HG03442 (cell line): ENCODE measurements around the gene STK33.

Experiments used
- ATAC-seq: cut with Tn5 transposase; IDR thresholded peaks from one replicate; pipeline ENCODE4 v1.9.1; 2021; ENCODE audit warnings: mild to moderate bottlenecking, moderate library complexity; ENCODE audit not compliant: unreplicated experiment

The STK33 gene

DNA sequence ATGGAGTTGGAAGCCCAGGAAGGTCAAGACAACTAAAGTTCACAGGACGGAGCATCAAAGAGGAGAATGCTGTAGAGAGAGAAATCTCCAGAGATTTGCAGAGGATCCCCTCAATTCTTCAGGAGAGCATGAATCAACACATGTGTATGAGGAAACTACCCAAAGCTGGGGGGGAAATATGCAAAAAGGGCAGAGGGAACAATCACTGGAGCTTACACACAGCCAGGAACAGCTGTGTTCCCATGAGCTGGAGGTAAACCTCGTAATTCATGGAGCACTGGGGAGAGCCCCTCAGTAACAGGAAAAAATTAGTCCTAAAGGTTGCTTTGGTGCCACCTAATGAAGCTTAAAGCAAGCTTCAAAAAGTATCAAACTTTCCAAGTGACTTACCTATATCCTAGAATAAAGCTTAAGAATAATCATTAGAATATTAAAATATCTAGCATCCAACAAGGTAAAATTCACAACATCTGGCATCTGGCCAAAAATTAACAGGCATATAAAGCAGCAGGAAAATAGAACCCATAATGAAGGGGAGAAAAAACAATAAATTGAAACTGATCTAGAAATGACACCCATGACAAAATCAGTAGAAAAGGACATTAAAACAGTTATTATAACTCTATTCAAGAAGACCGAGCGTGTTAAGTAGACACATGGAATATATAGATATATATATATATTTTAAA is 134.2 kb downstream of the STK33 start:
- no peak for ATAC-seq

DNA sequence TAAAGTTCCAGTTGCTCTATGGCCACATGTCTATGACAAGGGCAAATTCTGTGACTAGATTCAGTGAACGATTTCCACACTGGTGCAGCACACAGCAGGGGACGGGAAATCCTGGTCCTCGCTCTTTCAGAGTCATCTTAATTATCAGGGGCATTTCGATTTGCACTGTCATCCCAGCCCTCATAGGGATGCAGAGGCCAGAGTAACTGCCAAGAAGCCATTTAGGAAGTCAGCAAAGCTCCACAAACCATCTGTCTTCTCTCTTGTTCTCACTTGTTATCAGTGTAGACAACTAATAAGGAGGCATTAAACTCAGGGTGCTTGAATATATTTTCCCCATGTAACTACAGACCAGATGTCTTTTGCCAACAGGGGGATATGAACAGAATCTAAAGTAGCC is 151.7 kb downstream of the STK33 start:
- no peak for ATAC-seq

GRCh38 chr11:8440649-8441048 is 153.4 kb downstream of the STK33 start:
- no peak for ATAC-seq

DNA sequence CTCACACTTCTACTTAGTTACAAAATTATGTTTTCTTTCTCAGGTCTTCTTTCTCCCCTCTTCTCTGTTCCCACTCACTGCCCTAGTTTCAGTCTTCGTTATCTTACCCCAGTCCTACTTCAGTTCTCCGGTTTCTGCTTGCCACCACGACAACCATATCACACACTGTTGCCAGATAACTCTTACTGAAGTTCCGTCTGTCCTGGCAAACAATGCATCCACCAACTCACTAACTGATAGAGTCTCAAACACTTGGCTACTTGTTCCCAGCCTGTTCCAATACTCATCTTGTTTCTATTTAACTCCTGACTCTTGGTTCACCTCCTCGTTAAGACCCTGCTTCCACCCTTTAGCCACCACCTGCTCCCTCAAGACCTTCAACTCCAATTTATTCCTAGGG is 164.5 kb downstream of the STK33 start:
- no peak for ATAC-seq

DNA sequence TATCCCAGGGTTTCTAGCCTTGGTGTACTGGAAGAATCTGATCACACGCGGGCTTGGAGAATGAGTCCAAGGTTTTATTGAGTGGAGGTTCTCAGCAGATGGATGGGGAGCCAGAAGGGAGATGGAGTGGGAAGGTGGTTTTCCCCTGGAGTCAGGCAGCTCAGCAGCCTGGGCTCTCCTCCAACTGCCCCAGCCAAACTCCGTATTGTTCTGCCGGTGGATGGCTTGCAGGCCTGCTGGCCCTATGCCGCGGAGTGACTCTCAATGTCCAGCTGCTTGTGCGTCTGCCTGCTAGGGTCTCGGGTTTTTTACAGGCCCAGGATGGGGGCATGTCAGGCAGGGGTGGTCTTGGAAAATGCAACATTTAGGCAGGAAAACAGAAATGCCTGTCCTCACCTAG is 168.0 kb downstream of the STK33 start:
- no peak for ATAC-seq

DNA sequence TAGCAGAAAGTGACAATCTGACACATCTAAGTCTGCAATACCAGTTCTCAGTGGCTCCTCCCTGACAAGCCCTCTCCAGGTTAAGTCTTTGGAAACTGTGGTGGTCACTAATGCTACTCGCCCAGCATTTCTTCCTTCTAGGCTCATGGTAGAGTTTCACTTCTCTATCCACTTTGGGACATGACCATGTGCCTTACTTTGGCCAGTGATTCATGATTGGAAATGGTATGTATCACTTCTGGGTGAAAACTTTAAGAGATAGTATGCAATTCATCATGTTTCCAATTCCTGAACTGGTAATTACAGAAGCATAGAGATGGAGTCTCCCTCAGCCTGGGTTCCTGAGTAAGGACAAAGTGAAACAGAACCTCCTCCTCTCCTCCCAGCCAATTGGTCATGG is 178.8 kb downstream of the STK33 start:
- no peak for ATAC-seq

DNA sequence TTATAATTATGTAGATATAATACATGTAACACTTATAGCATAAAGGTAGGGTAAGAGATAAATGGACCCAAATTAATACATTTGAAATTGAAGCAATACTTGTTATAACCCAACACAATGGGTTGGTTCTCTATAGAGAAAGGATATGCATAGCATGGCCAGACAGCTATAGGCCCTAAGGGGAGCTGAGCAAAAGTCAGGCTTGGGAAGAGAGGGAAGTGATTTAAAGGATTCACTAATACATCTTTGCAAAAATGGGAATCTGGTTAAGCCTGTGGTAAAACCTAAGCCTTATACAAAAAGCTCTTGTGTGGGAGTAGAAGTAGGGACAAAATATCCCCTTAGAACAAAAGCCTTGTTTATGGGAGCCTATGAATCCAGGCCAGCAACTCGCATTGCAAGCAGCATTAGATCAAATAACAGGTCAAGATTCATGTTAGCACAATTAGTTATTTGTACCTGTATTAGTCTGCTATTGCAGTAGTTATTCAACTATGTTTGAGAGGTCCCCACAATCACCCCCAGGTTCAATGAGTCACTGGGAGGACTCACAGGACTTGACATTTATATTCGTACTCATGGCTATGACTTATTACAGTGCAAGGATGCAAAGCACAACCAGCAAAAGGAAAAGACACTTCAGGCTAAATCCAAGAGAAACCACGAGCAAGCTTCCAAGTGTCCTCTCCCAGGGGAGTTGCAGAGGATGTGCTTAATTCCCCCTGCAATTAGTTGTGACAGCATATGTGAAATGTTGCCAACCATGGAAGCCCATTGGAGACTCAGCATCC is 185.7 kb downstream of the STK33 start:
- no peak for ATAC-seq

DNA sequence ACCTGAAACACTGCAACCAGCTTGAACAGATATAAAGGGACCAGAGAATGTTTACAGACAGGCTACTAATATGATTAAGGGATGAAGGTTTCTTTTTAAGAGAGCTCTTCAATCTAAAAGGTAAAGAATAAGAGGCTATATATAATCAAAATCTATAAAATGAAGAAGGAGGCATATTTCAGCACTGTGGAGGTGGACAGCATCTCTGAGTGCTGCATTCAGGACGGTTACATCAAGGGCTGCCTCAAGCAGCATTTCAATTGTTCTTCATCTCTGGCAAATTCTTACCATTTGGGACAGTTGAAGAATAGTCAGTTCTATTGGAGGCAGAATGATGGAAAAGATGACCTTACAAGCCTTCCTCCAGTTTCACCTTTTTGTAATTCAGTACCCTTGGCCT is 190.7 kb downstream of the STK33 start:
- ATAC-seq, result no peak

DNA sequence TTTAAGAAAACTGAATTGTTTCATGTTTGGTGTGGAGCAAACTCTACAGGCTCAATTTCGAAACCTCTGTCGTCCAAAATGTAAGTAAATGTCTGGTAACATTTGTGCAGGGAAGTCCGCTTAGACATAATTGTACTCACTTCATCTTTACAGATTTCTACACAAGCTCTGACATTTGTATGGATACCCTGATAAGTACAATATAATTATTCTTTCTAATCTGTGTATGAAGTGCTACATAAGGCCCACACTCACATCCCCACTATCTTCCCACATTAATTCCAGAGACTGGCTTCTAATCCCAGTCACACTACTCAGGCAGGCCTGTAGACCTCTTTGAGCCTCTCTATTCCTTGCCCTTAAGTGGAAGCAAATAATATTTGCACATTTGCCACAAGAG is 201.1 kb downstream of the STK33 start:
- no peak for ATAC-seq

- no peak for ATAC-seq
Observed at GRCh38 chr11:8392166-8392565, 201.9 kb downstream of the STK33 start.

DNA sequence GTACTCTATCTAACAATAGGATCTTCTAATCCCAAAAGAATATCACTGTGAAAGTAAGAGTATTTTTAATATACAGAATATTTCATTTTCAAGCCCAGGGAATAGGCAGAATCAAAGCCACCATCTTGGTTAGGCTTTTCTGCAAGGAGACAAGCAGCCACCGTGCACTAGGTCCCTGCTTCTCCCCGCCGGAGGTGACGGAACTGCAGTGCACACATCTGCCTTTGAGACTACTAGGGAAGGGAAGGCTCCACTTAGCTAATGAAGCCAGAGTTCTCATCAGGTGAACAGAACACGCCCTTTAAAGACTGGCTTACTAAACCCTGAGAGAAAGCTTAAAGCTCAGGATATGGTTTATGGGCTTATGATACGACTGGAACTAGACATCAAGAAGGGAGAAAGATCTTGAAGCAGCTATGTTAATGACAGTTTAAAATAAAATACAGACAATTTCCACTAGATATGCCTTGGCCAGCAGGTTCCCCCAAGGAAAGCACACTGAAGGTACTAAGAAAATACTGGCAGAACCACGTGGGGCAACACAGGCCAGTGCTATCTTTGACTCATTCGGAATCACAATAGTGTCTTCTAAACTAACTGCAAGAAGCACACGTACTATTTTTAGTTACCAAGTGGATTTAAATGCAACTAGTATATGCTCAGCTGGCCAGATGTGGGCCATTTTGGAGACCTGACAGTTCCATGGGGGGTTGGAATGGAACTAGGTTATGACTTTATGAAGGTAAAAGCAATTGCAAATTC is 203.0 kb downstream of the STK33 start:
- no peak for ATAC-seq

- no peak for ATAC-seq
Observed at GRCh38 chr11:8389029-8389996, 204.7 kb downstream of the STK33 start.

GRCh38 chr11:8387693-8388092 is 206.3 kb downstream of the STK33 start:
- ATAC-seq, result no peak

GRCh38 chr11:8387141-8387540 is 206.9 kb downstream of the STK33 start:
- no peak for ATAC-seq

- ATAC-seq, result no peak
Observed at GRCh38 chr11:8386134-8386864, 207.7 kb downstream of the STK33 start.

DNA sequence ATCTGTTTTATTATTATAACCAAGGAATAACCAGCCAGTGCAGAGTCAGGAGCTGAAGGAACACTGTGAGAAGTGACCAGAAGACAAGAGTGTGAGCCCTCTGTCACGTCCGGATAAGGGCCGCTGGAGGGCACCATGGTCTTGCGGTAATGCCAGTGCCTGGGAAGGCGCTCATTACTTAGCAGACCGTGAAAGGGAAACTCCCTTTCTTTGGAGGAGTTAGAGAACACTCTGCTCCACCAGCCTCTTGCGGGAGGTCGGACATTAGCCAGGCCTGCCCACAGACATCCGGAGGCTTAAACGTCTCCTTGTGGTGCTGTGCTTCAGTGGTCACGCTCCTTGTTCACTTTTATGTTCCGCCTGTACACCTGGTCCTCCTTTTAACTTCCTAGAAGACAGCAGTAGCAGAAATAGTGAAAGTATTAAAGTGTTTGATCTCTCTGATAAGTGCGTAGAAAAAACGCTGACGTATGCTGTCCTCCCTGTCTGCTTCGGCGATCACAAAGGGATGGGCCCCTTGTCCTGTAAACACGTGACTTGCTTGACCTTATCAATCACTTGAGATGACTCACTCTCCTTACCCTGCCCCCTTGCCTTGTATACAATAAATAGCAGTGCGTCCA is 209.7 kb downstream of the STK33 start:
- ATAC-seq, result no peak

GRCh38 chr11:8383627-8384026 is 210.4 kb downstream of the STK33 start:
- ATAC-seq, result no peak

GRCh38 chr11:8383227-8383626 is 210.8 kb downstream of the STK33 start:
- no peak for ATAC-seq

- ATAC-seq, result no peak
Observed at GRCh38 chr11:8382436-8383053, 211.5 kb downstream of the STK33 start.
